IMR-90 (cell line): Measurements from ENCODE around the gene ZNF771. TPM values are rescaled to one million over a fixed set of nuclear protein-coding genes. Genes with fewer than 3 reads are reported as not detected.

ENCODE experiments used
- ATAC-seq: fragments of 200-7000 bp; cut with Tn5 transposase; 2 replicates; pipeline ENCODE4 v1.9.1; 2020; ENCODE audit warnings: low read depth, mild to moderate bottlenecking, moderate library complexity
- BruUV-seq: library from RNA; stranded (reverse); fragments of 400-500 nt; replicated peaks from 2 replicates; lab custom pipeline; 2021; lab: Mats Ljungman, UMichigan
- CTCF ChIA-PET: fragments of 300-600 bp; formaldehyde crosslinking; extraction: SDS; loops from one replicate; lab custom pipeline; 2021; ENCODE audit warnings: antibody characterized with exemption; lab: Yijun Ruan, JAX
- POLR2A ChIA-PET: fragments of 300-600 bp; sonication (Branson Sonifier 250); formaldehyde crosslinking; loops from one replicate; lab custom pipeline; 2022; ENCODE audit warnings: antibody characterized with exemption; ENCODE audit not compliant: unreplicated experiment; lab: Charles Lee
- DNase-seq: peaks from one replicate; pipeline ENCODE4 v3.0.0; 2013
- H2AFZ ChIP-seq: replicated peaks from 2 replicates; pipeline ENCODE3; 2013; ENCODE audit warnings: low read length, mild to moderate bottlenecking; ENCODE audit not compliant: poor library complexity
- H2AK5ac ChIP-seq: 2 replicates; pipeline ENCODE4 v1.6.1; 2013; ENCODE audit warnings: low read depth, low read length, inconsistent platforms
- H2AK9ac ChIP-seq: replicated peaks from 2 replicates; pipeline ENCODE3; 2013; ENCODE audit warnings: mild to moderate bottlenecking, low read depth, low read length, moderate library complexity; ENCODE audit not compliant: poor library complexity
- H2BK120ac ChIP-seq: 2 replicates; pipeline ENCODE4 v1.6.1; 2013; ENCODE audit warnings: low read depth, low read length, inconsistent platforms
- H2BK15ac ChIP-seq: 3 replicates; pipeline ENCODE4 v1.6.1; 2013; ENCODE audit warnings: low read depth, low read length, inconsistent platforms
- H2BK20ac ChIP-seq: 2 replicates; pipeline ENCODE4 v1.6.1; 2013; ENCODE audit warnings: low read depth, mild to moderate bottlenecking, inconsistent platforms, low read length, moderate library complexity
- H2BK5ac ChIP-seq: 2 replicates; pipeline ENCODE4 v1.6.1; 2013; ENCODE audit warnings: mild to moderate bottlenecking, low read depth, low read length, inconsistent platforms; ENCODE audit not compliant: poor library complexity, severe bottlenecking
- H3K14ac ChIP-seq: replicated peaks from 2 replicates; pipeline ENCODE4 v1.6.1; 2013; ENCODE audit warnings: low read depth, low read length, inconsistent platforms
- H3K18ac ChIP-seq: 2 replicates; pipeline ENCODE4 v1.6.1; 2013; ENCODE audit warnings: low read depth, low read length, control low read depth
- H3K23ac ChIP-seq: 2 replicates; pipeline ENCODE4 v1.6.1; 2013; ENCODE audit warnings: low read depth, low read length, inconsistent platforms
- H3K27ac ChIP-seq: 2 replicates; pipeline ENCODE4 v1.5.1; 2013; ENCODE audit warnings: mild to moderate bottlenecking, control low read depth, low read length; ENCODE audit not compliant: insufficient read depth
- H3K27me3 ChIP-seq: 2 replicates; pipeline ENCODE4 v1.6.1; 2013; ENCODE audit warnings: low read length; ENCODE audit not compliant: control insufficient read depth, insufficient read depth
- H3K36me3 ChIP-seq: 2 replicates; pipeline ENCODE4 v1.6.1; 2013; ENCODE audit warnings: low read length, mixed read lengths; ENCODE audit not compliant: control insufficient read depth, insufficient read depth
- H3K4ac ChIP-seq: 2 replicates; pipeline ENCODE4 v1.6.1; 2013; ENCODE audit warnings: low read depth, low read length, inconsistent platforms
- H3K4me1 ChIP-seq: 2 replicates; pipeline ENCODE4 v1.6.1; 2013; ENCODE audit warnings: low read length, mixed read lengths; ENCODE audit not compliant: control insufficient read depth, insufficient read depth
- H3K4me2 ChIP-seq: 2 replicates; pipeline ENCODE4 v1.6.1; 2013; ENCODE audit warnings: low read depth, mild to moderate bottlenecking, control low read depth, low read length, moderate library complexity
- H3K4me3 ChIP-seq: 2 replicates; pipeline ENCODE4 v1.5.1; 2013; ENCODE audit warnings: low read depth, mild to moderate bottlenecking, control low read depth, low read length, moderate library complexity; ENCODE audit not compliant: insufficient read depth
- H3K56ac ChIP-seq: 2 replicates; pipeline ENCODE4 v1.6.1; 2013; ENCODE audit warnings: low read length, inconsistent platforms; ENCODE audit not compliant: insufficient read depth; ENCODE audit errors: extremely low read depth
- H3K79me1 ChIP-seq, 2 experiments: 2 replicates each; pipeline ENCODE4 v1.6.1; 2013; ENCODE audit warnings: low read length in 2 of 2, inconsistent platforms in 1 of 2, low read depth in 1 of 2
- H3K9ac ChIP-seq: 2 replicates; pipeline ENCODE4 v1.6.1; 2013; ENCODE audit warnings: low read depth, low read length, control low read depth
- H3K9me1 ChIP-seq: 2 replicates; pipeline ENCODE4 v1.6.1; 2013; ENCODE audit warnings: low read length, inconsistent platforms; ENCODE audit not compliant: insufficient read depth
- H3K9me3 ChIP-seq: 2 replicates; pipeline ENCODE4 v1.6.1; 2013; ENCODE audit warnings: low read length; ENCODE audit not compliant: control insufficient read depth, insufficient read depth
- H4K20me1 ChIP-seq: 2 replicates; pipeline ENCODE4 v1.6.1; 2013; ENCODE audit warnings: low read length, inconsistent platforms; ENCODE audit not compliant: insufficient read depth
- H4K5ac ChIP-seq: 2 replicates; pipeline ENCODE4 v1.6.1; 2013; ENCODE audit warnings: mild to moderate bottlenecking, low read depth, low read length, control low read depth
- H4K8ac ChIP-seq, 2 experiments: 2 replicates each; pipeline ENCODE4 v1.6.1; 2013; ENCODE audit warnings: low read depth in 2 of 2, low read length in 2 of 2, control low read depth in 1 of 2, inconsistent platforms in 1 of 2
- H4K91ac ChIP-seq: 2 replicates; pipeline ENCODE4 v1.6.1; 2013; ENCODE audit warnings: low read depth, low read length, inconsistent platforms; ENCODE audit not compliant: insufficient read depth
- BHLHE40 ChIP-seq: fragments of 150-350 bp; IDR thresholded peaks from 2 replicates; pipeline ENCODE4 v1.6.1; 2016; ENCODE audit warnings: mild to moderate bottlenecking, low read depth, low read length
- CEBPB ChIP-seq: IDR thresholded peaks from 2 replicates; pipeline ENCODE4 v1.6.1; 2012; ENCODE audit warnings: low read depth, low read length, improper control_type of control experiment
- CHD1 ChIP-seq: IDR thresholded peaks from 2 replicates; pipeline ENCODE4 v1.6.1; 2012; ENCODE audit warnings: low read depth, low read length, improper control_type of control experiment
- CTCF ChIP-seq: conservative IDR thresholded peaks from 2 replicates; pipeline ENCODE4 v1.5.1; 2012; ENCODE audit warnings: mild to moderate bottlenecking, low read depth, low read length, improper control_type of control experiment
- ELK1 ChIP-seq: fragments of 150-350 bp; IDR thresholded peaks from 2 replicates; pipeline ENCODE4 v1.6.1; 2016; ENCODE audit warnings: low read depth, mild to moderate bottlenecking, low read length, moderate library complexity, borderline replicate concordance
- FOS ChIP-seq: fragments of 150-350 bp; IDR thresholded peaks from 2 replicates; pipeline ENCODE4 v1.6.1; 2016; ENCODE audit warnings: low read depth, low read length
- MAFK ChIP-seq: IDR thresholded peaks from 2 replicates; pipeline ENCODE4 v1.6.1; 2012; ENCODE audit warnings: low read depth, low read length, improper control_type of control experiment
- MAZ ChIP-seq: IDR thresholded peaks from 2 replicates; pipeline ENCODE4 v1.6.1; 2012; ENCODE audit warnings: low read depth, mild to moderate bottlenecking, low read length, improper control_type of control experiment, moderate library complexity, borderline replicate concordance
- MXI1 ChIP-seq: IDR thresholded peaks from 2 replicates; pipeline ENCODE4 v1.6.1; 2012; ENCODE audit warnings: low read depth, mild to moderate bottlenecking, low read length, moderate library complexity, borderline replicate concordance
- NFE2L2 ChIP-seq: fragments of 150-350 bp; IDR thresholded peaks from 2 replicates; pipeline ENCODE4 v1.6.1; 2016; ENCODE audit warnings: low read depth, mild to moderate bottlenecking, low read length
- POLR2A ChIP-seq: IDR thresholded peaks from 2 replicates; pipeline ENCODE4 v1.6.1; 2012; ENCODE audit warnings: mild to moderate bottlenecking, low read depth, low read length
- RAD21 ChIP-seq: IDR thresholded peaks from 2 replicates; pipeline ENCODE4 v1.6.1; 2012; ENCODE audit warnings: low read length, improper control_type of control experiment
- RCOR1 ChIP-seq: IDR thresholded peaks from 2 replicates; pipeline ENCODE4 v1.6.1; 2012; ENCODE audit warnings: mild to moderate bottlenecking, low read length, improper control_type of control experiment; ENCODE audit not compliant: insufficient replicate concordance
- RFX5 ChIP-seq: IDR thresholded peaks from 2 replicates; pipeline ENCODE4 v1.8.0; 2012; ENCODE audit warnings: low read depth, mild to moderate bottlenecking, low read length, moderate library complexity
- SMC3 ChIP-seq: fragments of 150-350 bp; IDR thresholded peaks from 2 replicates; pipeline ENCODE4 v1.6.1; 2016; ENCODE audit warnings: low read depth, mild to moderate bottlenecking, antibody characterized with exemption, low read length, moderate library complexity
- USF2 ChIP-seq: fragments of 150-350 bp; IDR thresholded peaks from 2 replicates; pipeline ENCODE4 v1.6.1; 2017; ENCODE audit warnings: mild to moderate bottlenecking, antibody characterized with exemption, low read length, low read depth
- WGBS, 2 experiments: methylation state at CpG; one replicate each; pipeline versions ENCODE4 v1.1.5 to v1.1.7; 2013; ENCODE audit warnings: missing lambda C conversion rate in 2 of 2; ENCODE audit not compliant: insufficient read length in 1 of 2; ENCODE audit errors: extremely low coverage in 2 of 2; 5-methylcytosine and 5-hydroxymethylcytosine counted together
- dilution Hi-C: fragments of 300-500 bp; cut with HindIII; formaldehyde crosslinking; loops from one replicate; pipeline ENCODE4 v1.14.3; 2018; ENCODE audit warnings: low sequenced_read_pairs; ENCODE audit not compliant: unreplicated experiment
- in situ Hi-C: fragments of 300-500 bp; cut with MboI; formaldehyde crosslinking; loops from 3 replicates; pipeline ENCODE4 v1.14.3; 2019; ENCODE audit warnings: low sequenced_read_pairs, inconsistent platforms, mixed read lengths
- intact Hi-C: fragments of 100-400 bp; cut with micrococcal nuclease; formaldehyde crosslinking; loops from 2 replicates; pipeline ENCODE4 v1.10.0; 2022
- polyA plus RNA-seq, 3 experiments: library from polyadenylated mRNA; depleted of rRNA; stranded (reverse); fragments of >200 nt; gene quantifications; 2 replicates each; pipeline ENCODE4 v1.2.3, GENCODE V29; 2012; ENCODE audit warnings: low replicate concordance in 1 of 3
- total RNA-seq: library from RNA; depleted of rRNA; stranded (reverse); fragments of >200 nt; gene quantifications from 2 replicates; pipeline ENCODE4 v1.2.3, GENCODE V29; 2012

ZNF771 gene
- total and polyA plus RNA-seq, 2 of the 4 experiments (the other 2 are of a cell fraction): 5.2 to 10.9 TPM

GRCh38 chr16:30446203-30446595 lies 38.8 kb downstream of the ZNF771 start:
- Histone ChIP-seq H3K27me3 (no peaks in the 10 kb centered on the region; the same call in 1 of the 2 replicates), H3K9ac (peak overlapping the region; percentile 38), H3K4me2 (peak overlapping the region; percentile 72), H2AK9ac (peak overlapping the region; percentile 4), H3K4me3 (peak overlapping the region; percentile 65), H3K14ac (peak overlapping the region; percentile 59), H3K4ac (peak overlapping the region; percentile 81), H3K27ac (peak overlapping the region; percentile 30), H2BK120ac (peak overlapping the region; percentile 48), H4K5ac (peak overlapping the region; percentile 21), H2BK15ac (no peak overlapping the region; the same call in 2 of the 3 replicates), H3K56ac (no peak overlapping the region), H3K36me3 (peaks cover 9% of the 10 kb centered on the region), H2BK5ac (peak overlapping the region; percentile 21), H3K9me3 (0 out of 2 replicates have a peak, but pooled peaks cover 5% of the 10 kb centered on the region), H3K23ac (peak overlapping the region; percentile 31; the same call in 1 of the 2 replicates), H4K20me1 (0 out of 2 replicates have a peak, but pooled peaks cover 4% of the 10 kb centered on the region), H3K4me1 (peaks cover 5% of the 10 kb centered on the region), H4K91ac (peak overlapping the region; percentile 65), H4K8ac (peak overlapping the region; percentile 14 to 84), H3K79me1 (peaks cover 13 to 22% of the 10 kb centered on the region in 2 experiments), H2AK5ac (no peak overlapping the region), H3K9me1 (peaks cover 7% of the 10 kb centered on the region), H2AFZ (peak overlapping the region; percentile 87), H3K18ac (peak overlapping the region; percentile 20; the same call in 1 of the 2 replicates), H2BK20ac (peak overlapping the region; percentile 11; the same call in 1 of the 2 replicates)
- dilution Hi-C loops (no loop called here), in situ Hi-C loops (loop anchor here (5.0 kb wide), 2 partner anchors 151 to 186 kb away; no protein-coding TSS in a partner anchor), intact Hi-C loops (no loop called here)
- no TSS peak for BruUV-seq
- DNase-seq (no peak), ATAC-seq (no peak)
- TF ChIP-seq MXI1 (no peak), CTCF (no peak), NFE2L2 (no peak), SMC3 (no peak), CEBPB (no peak), BHLHE40 (no peak), ELK1 (no peak), MAZ (no peak), RAD21 (no peak), POLR2A (no peak), MAFK (no peak), USF2 (no peak), CHD1 (no peak), FOS (no peak), RFX5 (no peak), RCOR1 (no peak)
- no CpG with 5 or more reads among the region's 10 CpGs for WGBS, 2 experiments
- ChIA-PET CTCF (no interaction called here), POLR2A (no interaction called here)
